GM21529 (cell line): ENCODE measurements around the gene ANKZF1.

Experiments used
- ATAC-seq: cut with Tn5 transposase; IDR thresholded peaks from one replicate; pipeline ENCODE4 v1.9.1; 2021; ENCODE audit not compliant: unreplicated experiment

The ANKZF1 gene

GRCh38 chr2:219207884-219208740 lies 21.5 kb upstream of the ANKZF1 start:
- no peak for ATAC-seq

- no peak for ATAC-seq
Measured at GRCh38 chr2:219209236-219210195, 20.1 kb upstream of the ANKZF1 start.

- ATAC-seq, result no peak
Measured at GRCh38 chr2:219210196-219210885, 19.3 kb upstream of the ANKZF1 start.

GRCh38 chr2:219210886-219211362 lies 18.7 kb upstream of the ANKZF1 start:
- ATAC-seq, result no peak

- no peak for ATAC-seq
Measured at GRCh38 chr2:219213026-219213415, 16.6 kb upstream of the ANKZF1 start.

GRCh38 chr2:219213486-219214071 lies 16.0 kb upstream of the ANKZF1 start:
- no peak for ATAC-seq

GRCh38 chr2:219214141-219214540 lies 15.5 kb upstream of the ANKZF1 start:
- ATAC-seq, result no peak

- ATAC-seq, result no peak
Measured at GRCh38 chr2:219214786-219215185, 14.8 kb upstream of the ANKZF1 start.

GRCh38 chr2:219215871-219216534 lies 13.6 kb upstream of the ANKZF1 start:
- no peak for ATAC-seq

GRCh38 chr2:219216535-219216915 lies 13.1 kb upstream of the ANKZF1 start:
- no peak for ATAC-seq

GRCh38 chr2:219218217-219218731 lies 11.3 kb upstream of the ANKZF1 start:
- peak; percentile 36 for ATAC-seq

GRCh38 chr2:219218732-219219701 lies 10.6 kb upstream of the ANKZF1 start, which contains the start of gene ABCB6:
TSS of gene ABCB6 (minus strand) at chr2:219218958. CDS start at chr2:219218673, 285 bp downstream.
- ATAC-seq, result peak; percentile 79

GRCh38 chr2:219219784-219220532 lies 9.6 kb upstream of the ANKZF1 start:
- no peak for ATAC-seq

- ATAC-seq, result no peak
Measured at GRCh38 chr2:219220652-219221402, 8.8 kb upstream of the ANKZF1 start.

- no peak for ATAC-seq
Measured at GRCh38 chr2:219221957-219222518, 7.6 kb upstream of the ANKZF1 start.

GRCh38 chr2:219223831-219224610 lies 5.6 kb upstream of the ANKZF1 start:
- no peak for ATAC-seq
